Endothelial cell of umbilical vein (primary cell): Measurements from ENCODE around the gene ACD. TPM values are rescaled to one million over a fixed set of nuclear protein-coding genes. Genes with fewer than 3 reads are reported as not detected.
A peak's percentile ranks its signal among the peaks of the same experiment; 100 is the strongest.

Source experiments
- BruUV-seq: library from RNA; stranded (reverse); fragments of 400-500 nt; replicated peaks from 2 replicates; lab custom pipeline; 2021; lab: Mats Ljungman, UMichigan
- CTCF ChIA-PET: fragments of 300-600, 350-600 bp; sonication (Branson Sonifier 250); formaldehyde crosslinking; loops from one replicate; lab custom pipeline; 2021; ENCODE audit warnings: antibody characterized with exemption, inconsistent platforms; lab: Charles Lee
- POLR2A ChIA-PET: fragments of 300-600, 350-600 bp; sonication (Branson Sonifier 250); formaldehyde crosslinking; loops from one replicate; lab custom pipeline; 2021; ENCODE audit warnings: antibody characterized with exemption, inconsistent platforms; lab: Charles Lee
- DNase-seq: peaks from one replicate; pipeline ENCODE4 v3.0.0-alpha.2; 2011; ENCODE audit warnings: low read depth, low spot score
- FAIRE-seq: peaks from 2 replicates; lab custom pipeline; 2011; peaks lifted over from hg19 to GRCh38; lab: Jason Lieb, UNC
- H2AFZ ChIP-seq: 2 replicates; pipeline ENCODE4 v1.6.0; 2012; ENCODE audit warnings: low read depth, low read length, control low read depth, inconsistent platforms
- H3K27ac ChIP-seq: 2 replicates; pipeline ENCODE4 v1.5.1; 2011; ENCODE audit warnings: low read depth, mild to moderate bottlenecking, control low read depth, low read length, moderate library complexity; ENCODE audit not compliant: insufficient read depth
- H3K27me3 ChIP-seq, 2 experiments: 2 replicates each; pipeline versions ENCODE4 v1.6.0 to v1.6.1; 2011; ENCODE audit warnings: low read length in 2 of 2, mixed read lengths in 1 of 2; ENCODE audit not compliant: control insufficient read depth in 2 of 2, insufficient read depth in 2 of 2
- H3K36me3 ChIP-seq, 2 experiments: 2 replicates in 1 of 2; 3 replicates in 1 of 2; pipeline ENCODE4 v1.5.1; 2011; ENCODE audit warnings: low read length in 2 of 2, mild to moderate bottlenecking in 1 of 2, moderate library complexity in 1 of 2; ENCODE audit not compliant: control insufficient read depth in 2 of 2, insufficient read depth in 2 of 2; ENCODE audit errors: extremely low read depth in 1 of 2
- H3K4me1 ChIP-seq: 3 replicates; pipeline ENCODE4 v1.5.1; 2011; ENCODE audit warnings: mild to moderate bottlenecking, low read length; ENCODE audit not compliant: control insufficient read depth, insufficient read depth; ENCODE audit errors: extremely low read depth
- H3K4me2 ChIP-seq: 2 replicates; pipeline ENCODE4 v1.6.1; 2011; ENCODE audit warnings: low read length, control low read depth, mixed read lengths; ENCODE audit not compliant: insufficient read depth
- H3K4me3 ChIP-seq, 3 experiments: fragments of 200-600 bp in 1 of 3; sonication (generic), shearing (Covaris generic) in 1 of 3; replicated peaks in 1 of 3; 2 replicates each; pipeline ENCODE4 v1.5.1; 2011 to 2016; ENCODE audit warnings: control low read depth in 3 of 3, low read length in 3 of 3, mild to moderate bottlenecking in 2 of 3, inconsistent platforms in 1 of 3, low read depth in 1 of 3, moderate library complexity in 1 of 3; ENCODE audit not compliant: insufficient read depth in 1 of 3
- H3K79me2 ChIP-seq: 2 replicates; pipeline ENCODE4 v1.6.0; 2012; ENCODE audit warnings: low read length, inconsistent platforms; ENCODE audit not compliant: control insufficient read depth, insufficient read depth
- H3K9ac ChIP-seq: replicated peaks from 2 replicates; pipeline ENCODE3; 2011; ENCODE audit warnings: low read length, control low read depth; ENCODE audit not compliant: insufficient read depth; ENCODE audit errors: extremely low read depth
- H3K9me1 ChIP-seq: replicated peaks from 3 replicates; pipeline ENCODE4 v1.6.0; 2011; ENCODE audit warnings: mild to moderate bottlenecking, low read length; ENCODE audit not compliant: control insufficient read depth, insufficient read depth; ENCODE audit errors: extremely low read depth
- H3K9me3 ChIP-seq: replicated peaks from 2 replicates; pipeline ENCODE4 v1.5.1; 2012; ENCODE audit warnings: low read length, inconsistent platforms; ENCODE audit not compliant: control insufficient read depth, insufficient read depth
- H4K20me1 ChIP-seq: replicated peaks from 2 replicates; pipeline ENCODE3; 2011; ENCODE audit warnings: mild to moderate bottlenecking, low read length; ENCODE audit not compliant: control insufficient read depth, insufficient read depth; ENCODE audit errors: extremely low read depth
- EZH2 ChIP-seq: IDR thresholded peaks from 2 replicates; pipeline ENCODE4 v1.6.1; 2012; ENCODE audit warnings: borderline replicate concordance, low read depth, mild to moderate bottlenecking, moderate library complexity, low read length, inconsistent platforms; ENCODE audit not compliant: severe bottlenecking
- FOS ChIP-seq: IDR thresholded peaks from 2 replicates; pipeline ENCODE4 v1.6.1; 2011; ENCODE audit warnings: mild to moderate bottlenecking, low read length, moderate library complexity, borderline replicate concordance; ENCODE audit not compliant: insufficient read depth
- GATA2 ChIP-seq: IDR thresholded peaks from 2 replicates; pipeline ENCODE4 v1.7.0; 2011; ENCODE audit warnings: low read depth, mild to moderate bottlenecking, moderate library complexity, mixed read lengths, low read length; ENCODE audit not compliant: insufficient read length, insufficient read depth
- JUN ChIP-seq: IDR thresholded peaks from 2 replicates; pipeline ENCODE4 v1.6.1; 2011; ENCODE audit warnings: borderline replicate concordance, low read depth; ENCODE audit not compliant: insufficient read length, insufficient read depth
- MYC ChIP-seq: IDR thresholded peaks from one replicate; pipeline ENCODE4 v1.6.1; 2011; ENCODE audit warnings: mild to moderate bottlenecking, low read depth, low read length
- POLR2A ChIP-seq: IDR thresholded peaks from 2 replicates; pipeline ENCODE4 v1.6.1; 2012; ENCODE audit warnings: low read depth, mild to moderate bottlenecking, control low read depth, low read length
- POLR2AphosphoS5 ChIP-seq: IDR thresholded peaks from 2 replicates; pipeline ENCODE4 v1.6.1; 2012; ENCODE audit warnings: low read depth, mild to moderate bottlenecking, control low read depth, low read length, moderate library complexity; ENCODE audit not compliant: insufficient read depth
- dilution Hi-C: fragments of 300-500 bp; cut with MboI; formaldehyde crosslinking; loops from one replicate; pipeline ENCODE4 v1.15.0; 2019; ENCODE audit warnings: low sequenced_read_pairs; ENCODE audit not compliant: extremely low pct_ligation_motif_present
- intact Hi-C: fragments of 100-400 bp; cut with micrococcal nuclease; formaldehyde crosslinking; loops from one replicate; pipeline ENCODE4 v1.10.0; 2022
- polyA plus RNA-seq, 4 experiments: library from polyadenylated mRNA; depleted of rRNA in 3 of 4; stranded (reverse) in 3 of 4; unstranded in 1 of 4; fragments of >200 nt; gene quantifications; 2 replicates each; pipeline versions ENCODE4 v1.2.1 to v1.2.3, GENCODE V29; 2011 to 2012; ENCODE audit warnings: missing spikeins in 1 of 4
- total RNA-seq: library from RNA; stranded (reverse); gene quantifications from 2 replicates; pipeline ENCODE4 v1.2.3, GENCODE V29; 2021
- TF ChIP-seq, protein P1 (sequence below), 2 donors: IDR thresholded peaks; 1 replicate in 1 of 2; 2 replicates in 1 of 2; pipeline ENCODE4 v1.5.1; 2011; ENCODE audit warnings: low read length in 2 of 2, mild to moderate bottlenecking in 2 of 2, moderate library complexity in 2 of 2, control low read depth in 1 of 2, inconsistent platforms in 1 of 2, low read depth in 1 of 2; ENCODE audit not compliant: insufficient read depth in 1 of 2; ENCODE audit errors: extremely low read depth in 1 of 2
- TF ChIP-seq, protein P2 (sequence below): IDR thresholded peaks from 2 replicates; pipeline ENCODE4 v1.6.1; 2011; ENCODE audit not compliant: insufficient read depth, insufficient read length

The ACD gene
- total and polyA plus RNA-seq, 2 donors (not counting 3 experiments of a cell fraction or from before 2014, with no cell fraction given): 24.4 to 36.0 TPM

GRCh38 chr16:67673712-67674580 lies 13.9 kb upstream of the ACD start:
- no peaks in the 10 kb centered on the region for H3K9me3 ChIP-seq
- H3K9me1 ChIP-seq: no peaks in the 10 kb centered on the region
- H3K36me3 ChIP-seq: peaks cover 0 to 10% of the 10 kb centered on the region in 2 experiments
- peak; percentile 100 for FAIRE-seq
- peak overlapping the region; percentile 31 for H3K4me2 ChIP-seq
- H3K27me3 ChIP-seq: no peaks in the 10 kb centered on the region
- peak overlapping the region; percentile 17 for H3K9ac ChIP-seq
- dilution Hi-C loops: no loop called here
- H4K20me1 ChIP-seq: no peaks in the 10 kb centered on the region
- H3K4me1 ChIP-seq: peaks cover 26% of the 10 kb centered on the region
- peak overlapping the region; percentile 73 for H3K27ac ChIP-seq
- CTCF ChIA-PET: interaction anchor here (1.0 to 12.7 kb wide), 27 partner anchors 9 to 367 kb away, joined by 3 to 163 read pairs (median 7); partner anchors contain the start of genes CTCF, EDC4, GFOD2 and NUTF2
- intact Hi-C loops: loop anchor here (1.0 to 2.0 kb wide), 5 partner anchors 45 to 199 kb away; partner anchors contain the start of genes CENPT, EDC4, GFOD2 and NUTF2
- H3K79me2 ChIP-seq: no peaks in the 10 kb centered on the region
- TF ChIP-seq GATA2: no peak
- TF ChIP-seq EZH2: no peak
- TF ChIP-seq MYC: no peak
- TF ChIP-seq POLR2AphosphoS5: peak; percentile 62
- peak; percentile 29 for TF ChIP-seq JUN
- TF ChIP-seq FOS: no peak
- peak; percentile 26 for TF ChIP-seq POLR2A
- TF ChIP-seq, protein P1, sequence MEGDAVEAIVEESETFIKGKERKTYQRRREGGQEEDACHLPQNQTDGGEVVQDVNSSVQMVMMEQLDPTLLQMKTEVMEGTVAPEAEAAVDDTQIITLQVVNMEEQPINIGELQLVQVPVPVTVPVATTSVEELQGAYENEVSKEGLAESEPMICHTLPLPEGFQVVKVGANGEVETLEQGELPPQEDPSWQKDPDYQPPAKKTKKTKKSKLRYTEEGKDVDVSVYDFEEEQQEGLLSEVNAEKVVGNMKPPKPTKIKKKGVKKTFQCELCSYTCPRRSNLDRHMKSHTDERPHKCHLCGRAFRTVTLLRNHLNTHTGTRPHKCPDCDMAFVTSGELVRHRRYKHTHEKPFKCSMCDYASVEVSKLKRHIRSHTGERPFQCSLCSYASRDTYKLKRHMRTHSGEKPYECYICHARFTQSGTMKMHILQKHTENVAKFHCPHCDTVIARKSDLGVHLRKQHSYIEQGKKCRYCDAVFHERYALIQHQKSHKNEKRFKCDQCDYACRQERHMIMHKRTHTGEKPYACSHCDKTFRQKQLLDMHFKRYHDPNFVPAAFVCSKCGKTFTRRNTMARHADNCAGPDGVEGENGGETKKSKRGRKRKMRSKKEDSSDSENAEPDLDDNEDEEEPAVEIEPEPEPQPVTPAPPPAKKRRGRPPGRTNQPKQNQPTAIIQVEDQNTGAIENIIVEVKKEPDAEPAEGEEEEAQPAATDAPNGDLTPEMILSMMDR (IDR thresholded peaks at IDR 0.05; ENCODE audit: extremely low read depth in 1 of 2, insufficient read depth in 1 of 2, low read depth in 1 of 2, low read length in 2 of 2): no peak
- TF ChIP-seq, protein P2, sequence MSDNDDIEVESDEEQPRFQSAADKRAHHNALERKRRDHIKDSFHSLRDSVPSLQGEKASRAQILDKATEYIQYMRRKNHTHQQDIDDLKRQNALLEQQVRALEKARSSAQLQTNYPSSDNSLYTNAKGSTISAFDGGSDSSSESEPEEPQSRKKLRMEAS: no peak
- peak; percentile 93 for DNase-seq
- H3K4me3 ChIP-seq: no peak overlapping the region
- POLR2A ChIA-PET: interaction anchor here (1.2 kb wide), 1 partner anchor 132 kb away, joined by 4 read pairs; the partner anchor contains the start of genes RANBP10 and TSNAXIP1
- BruUV-seq: no TSS peak
- no peak overlapping the region for H2AFZ ChIP-seq
